Ramos (cell line): ENCODE data around the gene IPPK.

ENCODE experiments used
- in situ Hi-C: fragments of 300-500 bp; cut with MboI; formaldehyde crosslinking; loops from one replicate; pipeline ENCODE4 v1.14.3; 2022; ENCODE audit warnings: low sequenced_read_pairs; ENCODE audit not compliant: unreplicated experiment

IPPK gene

DNA sequence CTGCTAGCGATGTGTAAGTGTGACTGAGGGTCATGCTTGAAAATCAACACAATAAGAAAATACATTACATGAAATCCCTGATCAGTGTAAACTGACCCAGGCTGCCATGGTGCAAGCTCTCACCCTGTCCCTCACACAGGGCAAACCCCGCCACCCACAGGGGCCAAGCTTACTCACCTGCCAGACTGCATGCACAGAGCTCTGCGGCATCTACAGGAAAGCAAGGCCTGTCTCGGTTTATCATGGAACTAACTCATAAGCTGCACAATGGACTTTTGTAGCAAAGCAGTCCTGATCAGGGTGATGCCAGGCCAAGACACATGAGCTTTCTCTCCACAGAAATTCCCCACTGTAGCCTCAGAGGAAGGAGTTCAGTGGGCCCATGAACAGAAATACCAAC lies 9.7 kb downstream of the IPPK start:
- in situ Hi-C loops, result loop anchor here (25.0 kb wide), 1 partner anchor 98 kb away; no protein-coding TSS in a partner anchor

DNA sequence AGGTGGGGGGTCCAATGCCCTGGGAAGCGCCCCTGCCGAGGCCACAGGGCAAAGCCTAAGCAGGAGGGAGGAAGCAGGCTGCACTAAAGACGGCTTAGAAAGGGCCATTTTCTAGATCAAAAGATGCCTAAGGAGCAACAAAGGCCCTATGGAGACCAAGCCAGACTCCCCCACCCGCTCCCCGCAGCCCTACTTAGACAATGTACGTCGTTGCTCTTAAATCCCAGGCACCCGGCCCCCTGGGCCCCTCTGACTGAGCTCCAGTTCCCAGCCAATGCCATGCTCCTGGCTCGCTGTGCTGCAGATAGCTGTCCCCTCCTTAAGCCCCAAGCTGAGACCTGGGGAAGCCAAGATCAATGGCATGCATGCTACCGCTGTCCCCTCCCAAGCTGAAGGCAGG lies 10.3 kb downstream of the IPPK start:
- in situ Hi-C loops, result loop anchor here (25.0 kb wide), 1 partner anchor 97 kb away; no protein-coding TSS in a partner anchor

DNA sequence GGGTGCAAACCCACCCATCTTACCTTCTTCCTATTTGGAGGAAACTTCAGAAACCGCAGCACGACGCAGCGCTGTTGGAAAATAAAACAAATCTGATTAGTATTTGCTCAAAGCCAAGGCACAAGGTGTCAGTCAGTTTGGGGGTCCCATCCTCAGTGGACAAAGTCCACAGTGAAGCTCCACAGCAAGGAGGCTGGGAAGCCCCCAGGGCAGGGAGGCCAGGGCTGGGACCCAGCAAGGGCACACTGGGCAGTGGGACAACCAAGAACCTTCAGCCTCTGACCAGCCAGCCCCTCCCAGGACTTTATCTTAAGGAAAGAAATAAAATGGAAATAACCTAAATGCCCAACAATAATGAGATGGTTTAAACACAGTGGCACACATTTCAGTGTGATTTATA lies 11.3 kb downstream of the IPPK start:
- in situ Hi-C loops, result loop anchor here (25.0 kb wide), 1 partner anchor 96 kb away; no protein-coding TSS in a partner anchor

DNA sequence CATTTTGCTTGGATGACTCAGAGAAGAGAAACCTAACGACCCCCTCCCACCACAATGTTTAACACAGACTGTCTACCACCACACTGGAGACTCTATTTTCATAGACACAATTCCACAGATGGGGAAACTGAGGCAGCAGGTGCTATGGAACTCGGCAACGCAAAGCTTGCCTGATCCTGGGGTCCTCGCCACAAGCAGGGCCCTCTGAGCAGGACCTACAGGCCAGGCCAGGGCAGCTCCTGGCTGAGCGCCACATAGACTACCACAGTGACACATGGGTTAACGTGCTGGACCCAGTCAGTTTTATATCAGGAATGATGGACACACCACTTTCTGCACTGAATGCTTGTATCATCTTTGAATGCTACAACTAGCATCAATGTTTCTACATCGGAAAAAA lies 11.8 kb downstream of the IPPK start:
- in situ Hi-C loops, result loop anchor here (25.0 kb wide), 1 partner anchor 96 kb away; no protein-coding TSS in a partner anchor

DNA sequence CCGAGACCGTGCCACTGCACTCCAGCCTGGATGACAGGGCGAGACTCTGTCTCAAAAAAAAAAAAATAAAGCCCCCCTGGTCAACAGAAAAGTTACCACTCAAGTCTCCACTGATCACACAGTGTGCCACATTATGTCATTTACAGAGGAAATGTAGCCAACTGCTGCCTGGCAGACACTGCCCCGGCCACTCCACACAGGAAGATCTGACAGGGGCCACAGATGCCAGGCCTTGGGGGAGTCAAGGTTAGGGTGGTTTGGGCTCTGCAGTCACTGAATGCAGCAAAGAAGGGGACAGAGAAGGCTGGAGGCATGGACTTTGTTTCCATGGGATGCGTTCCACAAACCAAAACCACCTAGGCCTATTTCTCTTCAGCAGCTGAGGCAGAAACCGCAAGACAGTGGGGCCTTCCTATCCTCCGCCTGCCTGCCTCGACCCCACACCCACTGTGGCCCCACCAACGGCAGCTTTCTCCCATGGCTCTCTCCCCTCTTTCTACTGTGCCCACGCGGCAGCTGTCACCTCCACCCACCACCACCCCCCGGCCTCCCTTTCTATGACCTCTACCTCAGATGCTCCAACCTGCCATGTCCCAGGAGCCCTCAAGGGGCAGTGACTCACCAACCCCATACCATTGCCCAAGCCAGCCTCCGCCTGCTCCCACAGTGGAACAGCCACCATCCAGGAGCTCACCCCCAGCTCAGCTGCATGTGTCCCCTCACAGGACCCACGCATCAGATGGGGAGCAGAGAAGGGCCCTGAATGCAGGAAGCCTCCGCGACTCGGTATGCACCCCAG lies 12.4 kb downstream of the IPPK start:
- in situ Hi-C loops, result loop anchor here (25.0 kb wide), 1 partner anchor 95 kb away; no protein-coding TSS in a partner anchor

DNA sequence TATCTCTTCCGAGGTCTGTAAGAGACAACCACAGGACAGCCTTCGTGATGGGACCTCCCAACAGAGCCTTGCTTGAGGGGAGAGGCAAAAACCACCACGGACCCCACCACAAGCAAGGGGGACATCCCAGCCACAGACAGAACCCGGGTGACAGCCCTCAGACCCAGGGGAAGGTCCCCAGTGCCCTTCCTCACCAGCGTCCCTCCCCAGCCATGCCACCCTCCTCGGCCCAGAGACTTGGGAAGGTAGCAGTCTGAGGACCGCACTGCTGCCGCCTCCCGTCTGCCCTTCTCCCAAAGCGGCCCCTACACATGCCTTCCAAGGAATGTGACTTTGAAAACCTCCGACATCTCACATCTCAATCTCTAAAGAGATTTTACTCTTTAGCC lies 13.4 kb downstream of the IPPK start:
- in situ Hi-C loops, result loop anchor here (25.0 kb wide), 1 partner anchor 94 kb away; no protein-coding TSS in a partner anchor

- in situ Hi-C loops, result loop anchor here (25.0 kb wide), 1 partner anchor 94 kb away; no protein-coding TSS in a partner anchor
These were observed 13.9 kb downstream of the IPPK start for GRCh38 chr9:92655896-92656536.

DNA sequence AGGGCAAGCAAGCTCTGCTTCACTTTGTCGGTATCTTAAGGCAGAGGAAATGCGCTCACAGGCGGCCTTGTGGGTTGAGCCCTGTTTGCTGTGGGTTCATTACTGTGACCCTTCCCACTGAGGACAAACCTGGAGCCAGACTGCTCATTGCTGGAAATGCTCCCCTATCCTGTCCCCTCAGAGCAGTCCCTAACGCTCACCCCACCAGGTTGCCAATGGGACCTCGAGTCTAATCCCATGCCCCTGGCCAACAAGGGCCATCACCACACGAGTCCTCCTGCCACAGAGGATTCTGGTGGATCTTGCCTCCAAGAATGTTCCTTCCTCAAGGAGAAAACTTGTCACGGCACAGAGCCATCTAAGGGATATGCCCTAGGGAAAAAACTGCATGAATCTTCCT lies 14.6 kb downstream of the IPPK start:
- in situ Hi-C loops, result loop anchor here (25.0 kb wide), 1 partner anchor 93 kb away; no protein-coding TSS in a partner anchor

DNA sequence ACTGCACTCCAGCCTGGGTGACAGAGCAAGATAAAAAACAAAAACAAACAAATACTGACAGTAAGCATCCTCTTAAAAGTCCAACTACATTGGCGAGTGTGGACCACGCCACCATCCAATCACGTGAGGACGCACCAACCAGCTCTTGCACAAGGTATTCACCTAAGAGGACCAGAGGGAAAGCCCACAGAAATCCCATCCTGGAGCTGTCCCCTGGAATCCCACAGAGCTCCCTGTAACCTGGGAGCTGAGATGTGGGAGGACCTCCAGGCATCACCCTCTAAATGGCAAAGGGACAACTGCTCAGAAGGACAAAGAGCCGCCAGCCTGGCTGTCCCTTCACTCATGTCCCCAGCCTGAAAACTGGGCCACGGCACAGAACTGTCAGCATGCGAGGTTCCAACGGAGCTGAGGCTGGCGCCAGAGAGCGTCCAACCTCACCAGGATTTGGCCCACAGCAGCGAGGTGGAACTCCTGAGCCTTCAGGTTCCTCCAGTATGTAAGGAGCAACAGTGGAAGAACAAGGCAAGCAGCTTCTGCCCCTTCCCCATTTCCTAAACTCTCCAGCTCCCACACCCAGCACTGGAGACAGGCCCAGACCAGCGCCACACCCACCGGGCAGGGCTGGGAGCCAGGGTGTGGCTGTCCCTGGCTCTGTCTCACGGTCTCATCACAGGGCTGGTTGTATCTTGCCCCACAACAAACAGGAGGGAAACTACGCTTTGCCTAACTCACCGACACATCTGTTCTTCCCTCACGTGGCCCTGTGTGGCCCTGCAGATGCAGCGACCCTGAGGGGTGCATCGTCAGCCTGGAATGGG lies 15.2 kb downstream of the IPPK start:
- in situ Hi-C loops, result loop anchor here (25.0 kb wide), 1 partner anchor 92 kb away; no protein-coding TSS in a partner anchor

- in situ Hi-C loops, result loop anchor here (25.0 kb wide), 1 partner anchor 90 kb away; no protein-coding TSS in a partner anchor
These were observed 17.5 kb downstream of the IPPK start for GRCh38 chr9:92652461-92652860.

DNA sequence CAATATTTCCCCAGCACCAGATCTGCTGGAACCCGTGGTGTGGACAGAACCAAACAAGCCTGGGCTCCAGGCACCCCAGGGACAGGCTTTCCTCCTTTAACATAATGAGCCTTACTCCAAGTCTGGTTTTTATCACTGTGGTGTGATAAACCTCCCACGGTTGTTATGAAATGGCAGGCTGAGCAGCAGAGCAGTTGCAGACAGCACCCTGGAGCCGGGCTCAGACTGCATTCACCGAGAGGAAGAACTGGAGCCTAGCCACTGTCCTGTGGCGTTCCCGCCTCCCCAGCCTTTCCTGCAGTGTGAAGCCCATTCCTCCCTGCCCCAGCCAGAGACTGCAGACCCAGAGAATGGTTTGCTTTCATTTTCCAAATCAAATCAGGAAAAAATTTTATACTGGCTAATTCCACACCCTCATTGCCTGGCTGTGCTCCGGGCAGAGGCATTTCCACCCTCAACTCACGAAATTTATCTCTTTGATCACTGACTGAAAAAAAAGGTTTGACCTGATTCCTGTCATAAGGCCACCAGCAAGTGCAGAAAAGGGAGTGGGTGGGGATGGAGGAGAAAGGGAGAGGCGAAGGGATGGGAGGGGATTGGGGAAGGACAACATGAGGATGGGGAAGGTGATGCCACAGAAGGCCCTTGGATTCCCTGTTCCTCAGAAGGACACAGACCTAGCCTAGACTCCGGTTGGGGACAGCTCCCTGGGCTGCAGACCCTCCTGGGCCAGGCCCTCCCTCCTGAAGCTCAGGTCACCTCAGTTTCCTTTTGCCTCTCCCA lies 18.9 kb downstream of the IPPK start:
- in situ Hi-C loops, result loop anchor here (25.0 kb wide), 1 partner anchor 89 kb away; no protein-coding TSS in a partner anchor

DNA sequence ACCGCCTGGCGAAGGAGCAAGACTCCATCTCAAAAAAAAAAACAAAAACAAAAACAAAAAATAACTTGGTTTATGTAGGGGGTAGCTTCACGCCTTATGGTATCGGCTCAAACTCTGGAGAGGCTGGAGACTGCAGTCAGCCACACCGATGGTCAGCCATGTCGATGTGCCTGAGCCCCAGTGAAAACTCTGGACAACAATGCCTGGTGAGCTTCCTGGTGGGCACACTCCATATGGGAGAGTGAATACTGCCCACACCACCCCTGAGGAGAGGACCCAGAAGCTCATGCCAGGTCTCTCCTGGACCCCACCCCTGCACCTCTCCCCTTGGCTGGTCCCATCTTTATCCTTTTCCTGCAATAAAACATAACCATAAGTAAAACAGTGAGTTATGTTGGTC lies 19.6 kb downstream of the IPPK start:
- in situ Hi-C loops, result loop anchor here (25.0 kb wide), 1 partner anchor 88 kb away; no protein-coding TSS in a partner anchor

DNA sequence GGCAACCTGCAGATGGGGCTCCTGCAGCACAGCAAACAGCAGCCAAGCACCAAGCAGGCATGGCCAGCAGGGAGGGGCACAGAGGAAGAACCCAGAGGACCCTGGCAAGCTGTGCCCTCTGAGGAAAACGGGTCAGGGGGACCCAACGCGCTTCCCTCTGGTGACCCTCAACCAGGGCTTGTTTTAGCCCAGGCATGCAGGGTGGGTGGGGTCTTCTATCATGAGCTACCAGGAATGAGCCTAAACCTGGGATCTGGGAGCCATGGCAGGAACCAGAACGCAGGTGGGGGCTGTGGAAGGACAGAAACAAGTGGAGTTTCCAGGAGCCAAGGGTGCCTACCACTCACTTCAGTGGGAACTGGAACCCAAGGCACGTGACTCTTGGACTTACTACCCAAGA lies 20.9 kb downstream of the IPPK start:
- in situ Hi-C loops, result loop anchor here (25.0 kb wide), 1 partner anchor 337 kb away; no protein-coding TSS in a partner anchor

- in situ Hi-C loops, result loop anchor here (25.0 kb wide), 1 partner anchor 336 kb away; no protein-coding TSS in a partner anchor
These were observed 21.4 kb downstream of the IPPK start for GRCh38 chr9:92648474-92648971.

- in situ Hi-C loops, result loop anchor here (25.0 kb wide), 1 partner anchor 336 kb away; no protein-coding TSS in a partner anchor
These were observed 22.1 kb downstream of the IPPK start for GRCh38 chr9:92647671-92648473.

GRCh38 chr9:92645041-92645440 lies 24.9 kb downstream of the IPPK start:
- in situ Hi-C loops, result loop anchor here (25.0 kb wide), 1 partner anchor 333 kb away; no protein-coding TSS in a partner anchor

- in situ Hi-C loops, result loop anchor here (25.0 kb wide), 1 partner anchor 332 kb away; no protein-coding TSS in a partner anchor
These were observed 25.7 kb downstream of the IPPK start for GRCh38 chr9:92644278-92644677.

DNA sequence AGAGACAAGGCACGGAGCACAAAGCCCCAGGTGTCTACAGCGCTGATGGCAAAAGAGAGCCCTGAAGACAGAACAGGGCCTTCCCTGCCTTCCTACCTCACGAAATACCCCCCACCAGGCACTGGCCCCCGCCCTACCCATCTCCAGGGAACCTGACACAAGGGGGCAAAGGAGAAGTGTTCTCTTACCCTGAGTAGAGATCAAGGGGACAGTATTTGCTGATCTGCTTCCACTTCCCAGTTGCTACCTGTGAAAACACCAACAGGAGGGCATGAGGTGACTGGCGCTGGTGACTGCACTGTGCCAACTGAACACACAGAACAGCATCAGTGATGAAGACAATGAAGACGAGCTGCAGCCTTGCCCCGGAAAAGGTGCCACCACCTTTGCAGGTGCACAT lies 27.4 kb downstream of the IPPK start:
- in situ Hi-C loops, result loop anchor here (25.0 kb wide), 1 partner anchor 330 kb away; no protein-coding TSS in a partner anchor
